GM11168 (cell line): ENCODE data around the gene CDK5.
"Not testable (repeated sequence)": the region's sequence is repeated elsewhere in the genome, so short reads cannot be mapped to it uniquely, and the experiment has no call there.

Experiments
- in situ Hi-C: fragments of 300-500 bp; cut with MboI; formaldehyde crosslinking; loops from one replicate; pipeline ENCODE4 v1.12.0; 2022; ENCODE audit warnings: low sequenced_read_pairs; ENCODE audit not compliant: unreplicated experiment

CDK5 gene

DNA sequence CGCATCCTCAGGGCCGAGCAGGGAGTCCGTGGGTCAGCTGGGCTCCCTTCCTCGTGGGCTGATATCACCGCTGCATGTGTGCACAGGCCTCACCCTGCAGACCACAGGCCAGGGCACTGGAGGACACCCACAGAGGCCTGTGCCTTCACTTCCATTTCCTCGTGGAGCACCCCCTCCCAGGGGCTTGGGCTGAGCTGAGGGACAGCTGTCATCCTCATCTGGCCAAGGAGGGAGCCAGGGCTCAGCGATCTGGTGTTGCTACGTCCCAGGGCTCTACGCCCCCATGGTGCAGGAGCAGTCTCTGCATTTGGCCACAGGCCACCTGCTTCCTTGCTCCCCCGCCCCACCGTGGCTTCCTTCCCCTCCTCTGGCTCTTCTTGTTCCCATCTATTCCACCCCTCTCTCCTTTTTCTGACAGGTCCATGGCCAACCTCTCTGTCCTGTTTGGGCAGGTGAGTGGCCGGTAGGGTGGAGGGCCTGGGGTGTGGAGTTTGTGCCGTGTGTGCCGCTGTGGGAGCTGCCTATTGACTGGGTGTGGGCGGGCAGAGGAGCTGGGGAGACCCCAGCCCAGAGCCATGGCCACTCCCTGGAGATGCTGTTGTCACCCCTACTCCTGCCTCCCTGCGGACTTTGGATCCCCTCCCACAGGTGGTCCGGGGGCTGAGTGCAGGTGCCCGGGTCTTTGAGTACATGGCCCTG is 17.7 kb downstream of the CDK5 start:
- in situ Hi-C loops = no loop called here

DNA sequence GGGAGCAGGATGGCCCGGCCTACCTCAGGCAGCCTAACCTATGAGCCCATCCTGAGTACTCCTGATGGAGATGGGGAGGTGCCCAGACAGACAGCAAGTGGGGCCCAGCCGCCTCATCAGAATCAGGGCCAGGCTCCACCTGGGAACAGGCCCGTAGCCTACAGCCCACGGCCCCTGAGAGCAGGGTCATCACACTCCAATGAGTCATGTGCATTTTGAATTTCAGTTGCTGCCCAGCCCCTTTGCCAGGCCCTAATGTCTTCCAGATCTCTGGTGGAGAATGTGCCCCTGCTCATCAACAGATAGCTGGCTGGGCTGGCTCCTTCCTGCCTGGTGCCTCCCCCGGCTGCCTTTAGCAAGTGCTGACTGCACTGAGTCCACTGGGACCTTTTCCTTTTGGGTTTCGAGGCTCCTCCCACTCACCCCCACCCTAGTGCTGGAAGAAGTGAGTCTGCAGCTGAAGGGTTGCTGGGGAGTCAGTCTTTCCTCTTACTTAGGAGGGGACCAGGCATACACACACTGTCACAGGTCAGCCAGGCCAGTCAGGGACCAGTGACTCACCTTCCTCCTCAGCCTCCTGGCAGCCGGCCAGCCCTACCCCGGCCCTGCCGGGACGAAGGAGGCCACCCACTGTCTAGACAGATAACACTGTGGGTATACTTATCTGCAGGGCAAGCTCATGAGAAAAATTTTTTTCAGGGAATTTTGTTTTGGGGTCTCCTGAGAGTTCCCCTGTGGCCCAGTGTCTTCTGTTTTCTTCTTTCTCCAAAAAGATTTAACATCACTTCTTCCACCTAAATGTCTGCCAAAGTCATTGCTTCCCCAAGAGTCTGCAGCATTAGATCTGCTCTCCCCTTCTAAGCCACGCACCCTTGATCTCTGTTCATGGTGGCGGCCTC is 18.5 kb downstream of the CDK5 start:
- in situ Hi-C loops = no loop called here

DNA sequence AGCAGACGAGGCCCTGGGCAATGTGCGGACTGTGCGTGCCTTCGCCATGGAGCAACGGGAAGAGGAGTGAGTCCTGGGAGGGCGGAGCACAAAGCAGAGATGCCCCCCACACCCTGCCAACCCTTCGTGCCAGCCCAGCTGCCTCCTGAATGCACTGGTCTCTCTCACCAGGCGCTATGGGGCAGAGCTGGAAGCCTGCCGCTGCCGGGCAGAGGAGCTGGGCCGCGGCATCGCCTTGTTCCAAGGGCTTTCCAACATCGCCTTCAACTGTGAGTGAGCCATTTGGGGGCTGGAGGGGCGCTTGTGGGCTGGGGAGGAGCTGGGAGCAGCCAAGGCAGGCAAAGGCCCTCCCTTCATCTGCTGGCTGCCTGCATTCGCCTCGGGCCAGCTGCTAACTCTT is 21.8 kb downstream of the CDK5 start:
- in situ Hi-C loops = no loop called here

DNA sequence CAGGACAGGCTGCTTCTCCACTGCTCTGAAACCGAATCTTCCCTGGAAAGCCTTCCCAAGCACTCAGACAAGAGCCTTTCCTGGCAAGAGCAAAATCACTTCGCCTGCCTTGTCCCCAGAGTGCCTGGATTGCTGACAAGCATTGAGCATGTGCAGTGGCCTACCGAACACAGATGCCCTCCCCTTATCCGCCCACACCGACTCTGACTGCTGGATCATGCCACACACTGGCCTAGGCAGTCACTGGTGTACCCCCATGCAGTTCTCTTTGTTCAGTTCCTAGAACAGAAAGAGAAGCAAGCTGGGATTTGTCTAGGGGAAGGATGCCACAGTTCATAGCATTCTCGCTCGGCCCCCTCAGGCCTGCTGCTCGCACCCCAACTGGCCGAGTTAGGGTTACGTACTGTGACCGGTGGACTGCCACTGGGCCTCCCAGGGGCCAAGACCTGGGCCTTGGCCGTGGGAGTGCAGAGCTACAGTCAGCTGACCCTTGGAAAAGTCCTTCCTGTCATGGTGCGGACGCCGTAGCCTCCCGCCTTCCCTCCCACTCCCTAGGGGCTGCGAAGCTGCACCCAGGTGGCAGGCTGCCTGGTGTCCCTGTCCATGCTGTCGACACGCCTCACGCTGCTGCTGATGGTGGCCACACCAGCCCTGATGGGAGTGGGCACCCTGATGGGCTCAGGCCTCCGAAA is 22.5 kb downstream of the CDK5 start:
- in situ Hi-C loops = no loop called here

DNA sequence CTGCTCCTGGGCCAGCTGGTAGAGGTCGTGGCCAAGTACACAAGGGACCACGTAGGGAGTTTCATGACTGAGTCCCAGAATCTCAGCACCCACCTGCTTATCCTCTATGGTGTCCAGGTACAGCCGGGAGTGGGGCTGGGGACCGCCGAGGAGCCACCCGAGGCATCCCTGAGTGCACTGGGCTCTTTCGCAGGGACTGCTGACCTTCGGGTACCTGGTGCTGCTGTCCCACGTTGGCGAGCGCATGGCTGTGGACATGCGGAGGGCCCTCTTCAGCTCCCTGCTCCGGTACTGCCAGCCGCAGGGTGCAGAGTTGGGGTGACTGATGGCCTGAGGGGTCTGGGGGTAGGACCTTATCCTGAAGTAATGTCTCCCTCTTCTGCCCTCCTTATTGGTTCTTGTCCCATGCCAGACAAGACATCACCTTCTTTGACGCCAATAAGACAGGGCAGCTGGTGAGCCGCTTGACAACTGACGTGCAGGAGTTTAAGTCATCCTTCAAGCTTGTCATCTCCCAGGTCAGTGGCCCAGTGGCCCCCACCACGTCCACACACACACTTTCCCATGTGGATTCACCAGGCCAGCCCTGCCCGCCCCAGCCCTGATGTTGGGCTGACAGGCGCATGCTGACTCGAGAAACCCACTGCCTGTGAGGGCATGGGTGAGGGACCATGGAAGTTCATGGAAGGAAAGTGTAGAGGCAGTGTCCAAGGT is 23.2 kb downstream of the CDK5 start:
- in situ Hi-C loops = no loop called here

DNA sequence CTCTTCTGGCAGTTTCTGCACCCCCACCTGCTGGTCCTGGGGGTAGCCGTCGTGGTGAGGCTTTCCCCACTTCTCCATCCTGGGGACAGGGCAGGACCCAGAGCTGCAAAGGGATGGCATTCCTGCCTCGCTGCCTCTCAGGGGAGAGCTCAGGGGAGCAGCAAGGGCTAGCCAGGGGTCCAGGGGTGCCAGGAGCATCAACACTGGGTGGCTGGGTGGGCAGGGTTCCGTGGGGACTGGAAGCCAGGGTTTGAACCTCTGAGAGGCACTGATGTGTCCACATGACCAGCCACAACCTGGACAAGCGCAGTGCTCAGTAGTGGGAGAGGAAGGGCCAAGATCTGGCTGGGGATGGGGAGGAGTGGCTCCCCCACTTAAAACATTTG is 23.8 kb downstream of the CDK5 start:
- in situ Hi-C loops = no loop called here

DNA sequence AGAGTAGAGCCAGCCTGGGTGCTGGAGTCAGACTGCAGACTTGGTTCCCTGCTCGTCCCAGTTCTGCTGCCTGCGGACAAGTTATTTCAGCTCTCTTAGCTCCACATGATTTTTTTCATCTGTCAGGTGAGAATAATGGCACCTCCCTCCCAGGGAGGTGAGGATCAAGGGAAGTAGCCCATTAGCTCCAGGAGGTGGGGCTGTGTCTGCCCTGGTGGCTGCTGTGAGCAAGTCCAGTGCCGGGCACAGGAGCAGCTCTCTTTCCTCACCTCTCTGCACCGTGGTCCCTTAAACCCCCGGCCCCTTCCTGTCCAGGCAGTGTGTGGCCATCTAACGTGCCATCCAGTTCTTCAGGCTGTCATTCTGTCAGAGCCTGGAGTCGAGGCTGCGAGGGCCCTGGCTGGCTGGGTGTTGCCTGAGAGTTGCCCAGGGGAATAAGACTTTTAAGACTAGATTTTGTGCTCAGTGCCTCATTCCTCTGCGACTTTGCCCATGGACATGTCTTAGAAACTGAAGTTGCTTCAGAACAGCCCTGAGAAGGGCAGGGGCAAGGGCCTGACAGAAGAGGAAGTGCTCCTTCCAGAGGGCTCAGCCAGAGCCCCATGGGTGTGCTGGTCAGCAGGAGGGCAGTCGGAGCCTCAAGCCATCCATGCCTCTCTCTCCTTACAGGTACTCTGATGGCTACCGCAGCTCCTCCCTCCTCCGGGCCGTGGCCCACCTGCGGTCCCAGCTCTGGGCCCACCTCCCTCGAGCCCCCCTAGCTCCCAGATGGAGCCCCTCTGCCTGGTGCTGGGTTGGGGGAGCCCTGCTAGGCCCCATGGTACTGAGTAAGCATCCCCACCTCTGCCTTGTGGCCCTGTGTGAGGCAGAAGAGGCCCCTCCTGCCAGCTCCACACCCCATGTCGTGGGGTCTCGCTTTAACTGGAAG is 24.5 kb downstream of the CDK5 start:
- in situ Hi-C loops = no loop called here

DNA sequence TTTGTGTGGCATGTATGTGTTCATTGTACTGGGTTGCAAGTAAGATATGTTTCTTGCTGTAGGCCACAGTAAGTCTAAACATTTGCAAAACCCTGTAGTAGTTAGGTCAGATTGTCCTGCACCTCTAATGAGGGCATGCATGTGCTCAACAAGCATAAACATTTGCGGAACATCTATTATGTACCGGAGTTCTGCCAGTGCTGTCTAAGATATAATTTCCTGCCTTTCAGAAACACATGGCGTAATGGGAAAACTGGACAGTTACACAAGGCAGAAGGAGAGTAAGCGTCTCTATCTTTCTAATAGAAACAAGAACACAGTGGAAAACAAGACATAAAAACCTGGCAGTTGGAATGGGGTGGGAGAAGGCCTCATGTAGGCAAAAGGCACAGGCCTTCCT is 26.7 kb downstream of the CDK5 start:
- in situ Hi-C loops = no loop called here

DNA sequence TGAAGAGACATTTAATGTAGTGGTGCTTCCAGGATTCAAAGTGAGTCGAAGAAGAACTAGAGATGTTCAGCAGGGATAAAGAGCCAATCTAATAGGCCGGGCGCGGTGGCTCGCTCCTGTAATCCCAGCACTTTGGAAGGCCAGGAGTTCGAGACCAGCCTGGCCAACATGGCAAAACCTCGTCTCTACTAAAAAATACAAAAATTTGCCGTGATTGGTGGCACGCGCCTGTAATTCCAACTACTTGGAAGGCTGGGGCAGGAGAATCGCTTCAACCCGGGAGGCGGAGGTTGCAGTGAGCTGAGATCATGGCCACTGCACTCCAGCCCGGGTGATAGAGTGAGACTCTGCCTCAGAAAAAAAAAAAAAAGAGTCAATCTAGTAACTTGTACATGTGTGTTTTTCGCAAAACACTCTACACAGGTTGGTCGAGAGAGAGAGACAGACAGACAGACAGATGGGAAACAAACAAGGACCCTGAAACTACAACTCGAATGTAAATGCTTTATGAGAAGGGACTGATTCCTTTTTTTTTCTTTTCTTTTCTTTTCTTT is 28.7 kb downstream of the CDK5 start:
- in situ Hi-C loops = no loop called here

DNA sequence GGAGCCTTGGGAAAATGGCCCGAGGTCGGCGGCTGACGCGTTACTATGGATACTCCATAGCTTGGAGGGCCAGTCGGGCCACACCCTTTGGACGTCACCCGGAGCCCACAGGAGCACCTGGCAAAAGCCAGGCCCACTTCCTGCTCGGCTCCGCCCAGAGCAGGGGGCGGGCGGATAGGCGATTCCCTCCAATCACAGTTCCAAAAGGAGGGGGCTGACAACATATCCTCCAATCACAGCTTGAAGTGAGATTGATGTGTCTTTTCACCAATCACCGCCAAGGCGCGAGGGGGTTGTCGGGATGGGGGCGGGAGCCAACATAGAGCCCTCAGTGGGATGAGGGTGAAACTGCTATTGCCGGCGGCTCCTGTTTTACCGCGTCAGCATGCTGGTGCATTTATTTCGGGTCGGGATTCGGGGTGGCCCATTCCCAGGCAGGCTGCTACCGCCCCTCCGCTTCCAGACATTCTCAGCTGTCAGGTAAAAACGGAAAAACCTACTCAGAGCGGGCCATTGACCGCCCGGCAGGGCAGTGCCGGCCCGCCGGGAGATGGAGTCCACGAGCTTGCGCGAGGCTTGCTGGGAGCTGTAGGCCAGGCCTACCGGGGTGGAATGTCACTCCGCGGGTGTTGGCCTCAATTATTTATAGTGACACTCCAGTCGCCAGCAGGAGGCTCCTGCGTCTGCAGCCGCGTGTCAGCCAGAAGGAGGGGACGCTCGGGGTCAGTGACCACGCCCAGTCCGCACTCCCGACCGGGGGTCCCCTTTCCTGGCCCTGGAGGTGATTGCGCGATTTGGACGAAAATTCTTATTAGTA is 29.4 kb downstream of the CDK5 start, which contains the start of gene ABCB8:
Gene ABCB8, plus strand, starts transcription at position 320 of the 817 bp plus-strand sequence. Its CDS starts 66 bp downstream, at position 386.
- in situ Hi-C loops = no loop called here

DNA sequence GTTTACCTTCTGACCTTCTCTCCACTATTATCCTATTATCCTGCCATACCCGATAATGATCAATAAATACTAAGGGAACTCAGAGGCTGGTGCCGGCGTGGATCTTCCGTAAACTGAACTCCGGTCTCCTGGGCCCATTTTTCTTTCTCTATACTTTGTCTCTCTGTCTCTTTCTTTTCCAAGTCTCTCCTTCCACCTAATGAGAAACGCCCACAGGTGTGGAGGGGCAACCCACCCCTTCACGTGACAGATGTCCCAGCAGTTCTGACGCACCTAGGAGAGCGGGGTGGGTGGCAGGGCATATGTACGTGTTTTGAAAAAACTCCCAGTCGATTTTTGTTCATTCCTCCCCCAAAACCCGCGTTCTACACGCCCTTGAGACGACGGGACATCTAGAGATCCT is 30.0 kb downstream of the CDK5 start:
- in situ Hi-C loops = not testable (repeated sequence)

DNA sequence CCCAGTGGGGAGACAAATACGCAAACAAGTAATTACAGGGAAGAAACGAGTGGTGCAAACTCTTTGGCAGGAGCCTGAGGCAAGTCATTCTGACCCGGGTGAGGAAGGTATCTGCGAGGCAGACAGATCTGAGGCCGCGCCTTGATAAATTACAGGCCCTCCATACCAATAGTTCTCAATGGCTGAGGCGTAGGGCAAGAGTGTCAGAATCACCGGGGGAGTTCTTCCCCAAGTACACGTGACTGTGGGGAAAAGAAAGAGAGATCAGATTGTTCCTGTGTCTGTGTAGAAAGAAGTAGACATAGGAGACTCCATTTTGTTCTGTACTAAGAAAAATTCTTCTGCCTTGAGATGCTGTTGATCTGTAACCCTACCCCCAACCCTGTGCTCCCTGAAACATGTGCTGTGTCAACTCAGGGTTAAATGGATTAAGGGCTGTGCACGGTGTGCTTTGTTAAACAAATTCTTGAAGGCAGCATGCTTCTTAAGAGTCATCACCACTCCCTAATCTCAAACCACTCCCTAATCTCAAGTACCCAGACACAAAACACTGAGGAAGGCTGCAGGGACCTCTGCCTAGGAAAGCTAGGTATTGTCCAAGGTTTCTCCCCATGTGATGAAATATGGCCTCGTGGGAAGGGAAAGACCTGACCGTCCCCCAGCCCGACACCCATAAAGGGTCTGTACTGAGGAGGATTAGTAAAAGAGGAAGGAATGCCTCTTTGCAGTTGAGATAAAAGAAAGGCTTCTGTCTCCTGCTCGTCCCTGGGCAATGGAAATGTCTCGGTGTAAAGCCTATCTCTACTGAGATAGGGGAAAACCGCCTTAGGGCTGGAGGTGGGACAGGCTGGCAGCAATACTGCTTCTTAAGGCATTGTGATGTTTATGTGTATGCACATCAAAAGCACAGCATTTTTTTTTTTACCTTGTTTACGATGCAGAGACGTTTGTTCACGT is 30.6 kb downstream of the CDK5 start:
- in situ Hi-C loops = not testable (repeated sequence)

DNA sequence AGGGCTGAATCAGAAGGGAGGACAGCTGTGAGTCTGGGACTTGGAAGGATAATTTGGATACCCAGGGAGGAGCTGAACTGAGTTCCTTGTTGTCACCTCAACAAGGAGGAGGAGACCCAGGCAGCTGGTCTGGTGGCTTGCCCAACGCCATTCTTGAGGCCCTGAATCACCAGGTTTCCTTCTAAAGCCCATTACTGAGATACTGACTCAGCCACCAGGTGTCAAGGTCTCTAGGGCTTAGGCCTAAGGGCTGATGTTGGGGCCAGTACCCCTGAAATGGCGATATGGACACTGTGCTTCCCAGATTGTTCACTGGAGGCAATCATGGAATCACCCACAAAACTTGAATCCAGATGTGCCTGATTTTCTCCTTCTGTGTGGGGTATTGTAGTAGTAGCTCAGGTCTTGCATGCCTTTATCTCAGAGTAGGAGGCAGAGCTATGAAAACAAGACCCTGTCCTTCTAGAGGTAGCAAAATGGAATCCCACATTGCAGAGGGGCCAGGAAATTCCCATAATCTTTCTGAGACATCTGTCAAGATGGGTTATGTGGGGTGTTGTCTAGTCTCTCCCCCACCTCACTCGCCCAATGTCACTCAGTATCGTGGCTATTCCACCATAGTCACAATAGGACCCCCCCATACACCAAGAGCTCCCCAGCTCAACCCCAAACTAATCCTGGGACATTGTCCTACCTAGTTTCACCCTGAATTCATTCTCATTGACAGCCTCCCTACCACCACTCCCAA is 31.6 kb downstream of the CDK5 start:
- in situ Hi-C loops = no loop called here

DNA sequence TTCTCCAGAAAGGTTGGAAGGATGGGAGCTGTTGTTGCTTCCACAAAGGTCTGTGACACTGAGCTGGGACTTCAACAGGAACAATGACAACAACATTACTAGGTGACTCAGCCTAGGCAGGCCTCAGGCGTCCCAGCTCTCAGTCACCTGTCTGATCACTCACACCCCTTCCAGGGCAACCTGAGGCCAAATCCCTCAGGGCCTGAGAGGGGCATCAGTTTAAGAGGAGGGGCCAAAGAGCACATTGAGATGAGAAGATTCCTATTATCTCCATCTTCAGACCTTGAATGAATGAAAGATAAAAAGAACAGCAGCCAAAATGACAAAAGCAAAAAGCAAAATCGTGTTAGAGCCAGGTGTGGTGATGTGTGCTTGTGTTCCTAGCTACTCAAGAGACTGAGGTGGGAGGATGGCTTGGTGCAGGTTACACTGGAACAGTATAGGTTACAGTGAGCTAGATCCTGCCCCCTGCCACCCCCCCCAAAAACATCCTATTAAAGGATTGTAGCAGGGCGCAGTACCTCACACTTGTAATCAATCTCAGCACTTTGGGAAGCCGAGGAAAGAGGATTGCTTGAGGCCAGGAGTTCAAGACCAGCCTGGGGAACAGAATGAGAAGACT is 33.2 kb downstream of the CDK5 start, which contains the start of gene ATG9B:
Gene ATG9B, minus strand, starts transcription at position 60 of the 622 bp plus-strand sequence. CDS start 71 bp downstream, outside the sequence.
- in situ Hi-C loops = no loop called here

DNA sequence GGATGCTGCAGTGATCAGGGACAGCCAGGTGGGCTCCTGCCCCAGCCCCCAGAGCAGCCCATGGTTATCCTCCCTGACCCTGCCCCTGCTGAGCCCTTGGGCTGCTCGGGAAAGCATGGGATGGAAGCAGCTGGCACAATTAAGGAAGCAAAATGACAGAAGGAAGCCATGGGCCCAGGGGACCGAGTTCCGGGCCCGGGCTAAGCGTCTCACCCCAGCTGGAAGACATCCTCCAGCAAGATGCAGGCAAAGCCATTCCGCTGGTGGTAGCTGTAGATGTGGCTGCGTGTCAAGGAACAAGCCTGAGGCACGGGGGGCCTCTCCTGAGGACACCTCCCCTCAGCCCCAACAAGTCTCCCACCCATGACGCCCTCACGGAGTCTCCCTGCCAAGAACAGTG is 34.5 kb downstream of the CDK5 start:
- in situ Hi-C loops = no loop called here

DNA sequence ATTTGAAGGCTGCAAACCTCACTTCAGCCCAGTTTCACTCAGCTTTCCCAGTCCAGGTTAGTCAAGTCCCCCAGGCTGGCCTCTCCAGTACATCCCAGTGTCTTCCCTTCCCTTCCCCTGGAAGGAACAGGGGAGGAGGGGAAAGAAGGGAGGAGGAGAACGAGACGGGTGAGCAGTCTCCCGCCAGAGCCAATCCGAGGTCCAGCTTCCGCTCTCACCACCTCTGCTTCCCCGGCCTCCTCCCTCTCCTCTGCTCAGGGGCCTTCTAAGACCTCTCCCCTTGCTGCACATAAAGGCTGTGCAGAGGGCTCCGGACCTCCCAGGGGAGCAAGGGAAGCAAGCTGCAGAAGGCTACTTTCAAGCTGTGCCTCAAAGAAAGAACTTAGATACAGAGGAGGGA is 37.5 kb downstream of the CDK5 start:
- in situ Hi-C loops = no loop called here
